NOMO-1 (cell line): ENCODE measurements around the gene AP4S1.
A peak's percentile ranks its signal among the peaks of the same experiment; 100 is the strongest.
"Not testable (repeated sequence)": the region's sequence is repeated elsewhere in the genome, so short reads cannot be mapped to it uniquely, and the experiment has no call there.

Experiments
- DNase-seq, 2 experiments: peaks; one replicate each; lab custom pipeline; 2025; ENCODE audit not compliant: unreplicated experiment in 2 of 2; lab: John Stamatoyannopoulos, UW

The AP4S1 gene

GRCh38 chr14:31038521-31039166 lies 13.2 kb downstream of the AP4S1 start:
- no peak for DNase-seq

- no peak for DNase-seq
These were observed 16.9 kb downstream of the AP4S1 start for GRCh38 chr14:31042300-31042699.

- not testable (repeated sequence) for DNase-seq
These were observed 17.4 kb downstream of the AP4S1 start for GRCh38 chr14:31042893-31043292.

- DNase-seq: no peak
These were observed 17.9 kb downstream of the AP4S1 start for GRCh38 chr14:31043379-31043778.

- DNase-seq: no peak
These were observed 20.1 kb downstream of the AP4S1 start for GRCh38 chr14:31045501-31046080.

GRCh38 chr14:31047503-31047902 lies 22.1 kb downstream of the AP4S1 start:
- no peak for DNase-seq

- DNase-seq: no peak
These were observed 25.6 kb downstream of the AP4S1 start for GRCh38 chr14:31051023-31051422.

GRCh38 chr14:31051511-31051910 lies 26.1 kb downstream of the AP4S1 start:
- DNase-seq: no peak

- not testable (repeated sequence) for DNase-seq
These were observed 27.6 kb downstream of the AP4S1 start for GRCh38 chr14:31052905-31053586.

- DNase-seq: no peak
These were observed 31.6 kb downstream of the AP4S1 start for GRCh38 chr14:31057035-31057434.

- no peak for DNase-seq
These were observed 32.4 kb downstream of the AP4S1 start for GRCh38 chr14:31057701-31058364.

- peak; percentile 11 to 38 for DNase-seq
These were observed 33.9 kb downstream of the AP4S1 start for GRCh38 chr14:31059152-31059924.

GRCh38 chr14:31060253-31060875 lies 34.9 kb downstream of the AP4S1 start:
- no peak for DNase-seq

GRCh38 chr14:31062908-31063307 lies 37.5 kb downstream of the AP4S1 start:
- DNase-seq: not testable (repeated sequence)

- peak; percentile 67 to 91 for DNase-seq
These were observed 42.8 kb downstream of the AP4S1 start for GRCh38 chr14:31068235-31068634.

- no peak for DNase-seq
These were observed 43.9 kb downstream of the AP4S1 start for GRCh38 chr14:31069343-31069742.

- DNase-seq: no peak
These were observed 45.0 kb downstream of the AP4S1 start for GRCh38 chr14:31070431-31070830.

GRCh38 chr14:31071151-31071550 lies 45.7 kb downstream of the AP4S1 start:
- no peak for DNase-seq

- DNase-seq: no peak
These were observed 49.7 kb downstream of the AP4S1 start for GRCh38 chr14:31075144-31075543.

GRCh38 chr14:31078766-31079165 lies 53.3 kb downstream of the AP4S1 start:
- DNase-seq: no peak
